Gastrocnemius medialis (tissue), 4 donors: ENCODE measurements around the gene C14orf132.

ENCODE experiments used
- CTCF ChIP-seq, 5 experiments: fragments of 450-650 bp in 3 of 5; fragments of 200-600 bp in 2 of 5; sonication (generic) in 2 of 5; IDR thresholded peaks in 4 of 5; conservative IDR thresholded peaks in 1 of 5; 1 replicate in 4 of 5; 2 replicates in 1 of 5; pipeline ENCODE4 v1.5.1; 2016 to 2019; ENCODE audit warnings: antibody characterized with exemption in 5 of 5, mild to moderate bottlenecking in 3 of 5, moderate library complexity in 3 of 5
- POLR2A ChIP-seq, 2 donors: fragments of 450-650 bp; IDR thresholded peaks; one replicate each; pipeline ENCODE4 v1.6.1; 2017; ENCODE audit warnings: antibody characterized with exemption in 2 of 2, mild to moderate bottlenecking in 2 of 2, moderate library complexity in 2 of 2

- no peak for TF ChIP-seq POLR2A (IDR thresholded peaks at IDR 0.05)
- TF ChIP-seq CTCF (IDR thresholded peaks at IDR 0.05 in 4 of 5, conservative IDR thresholded peaks at IDR 0.05 in 1 of 5) = no peak
Observed at GRCh38 chr14:96126783-96127271, 87.7 kb downstream of the C14orf132 start.
